NCI-H1092 (cell line): ENCODE data around the gene PON1.

ENCODE experiments used
- DNase-seq: peaks from one replicate; lab custom pipeline; 2025; lab: John Stamatoyannopoulos, UW

Gene PON1

GRCh38 chr7:95253986-95254385, 70.3 kb downstream of the PON1 start:
- DNase-seq, result no peak

GRCh38 chr7:95251966-95252365, 72.4 kb downstream of the PON1 start:
- no peak for DNase-seq

GRCh38 chr7:95250571-95250970, 73.8 kb downstream of the PON1 start:
- no peak for DNase-seq
